ENCODE results near the gene EMP3. TPM values are rescaled to one million over a fixed set of nuclear protein-coding genes. Genes with fewer than 3 reads are reported as not detected.
"Not testable (repeated sequence)": the region's sequence is repeated elsewhere in the genome, so short reads cannot be mapped to it uniquely, and the experiment has no call there.

Gene EMP3
- total RNA-seq, 6 donors from 2014 or later: 38.8 to 173 (median 75.1) TPM

- no peak for TF ChIP-seq EP300 (IDR thresholded peaks at IDR 0.05)
- TF ChIP-seq CTCF (IDR thresholded peaks at IDR 0.05): no peak
- no peak for TF ChIP-seq POLR2A (IDR thresholded peaks at IDR 0.05)
- TF ChIP-seq POLR2AphosphoS5 (IDR thresholded peaks at IDR 0.05): no peak
- Histone ChIP-seq H3K9me3 (no peaks in the 10 kb centered on the region), H3K4me3 (no peak overlapping the region), H3K27ac (no peak overlapping the region), H3K27me3 (no peaks in the 10 kb centered on the region), H3K4me1 (peaks cover 5 to 16% (median 11%) of the 10 kb centered on the region in 4 donors), H3K36me3 (no peaks in the 10 kb centered on the region)
- peak in 1 of 2 donors; percentile 72 for DNase-seq
- no peak for ATAC-seq (ENCODE audit: low FRiP score in 2 of 2)
- 93 to 94% methylated on average over 6 to 8 of the region's 11 CpGs for whole genome bisulfite sequencing, 2 donors
Observed at GRCh38 chr19:48365602-48366001, 40.2 kb downstream of the EMP3 start.

GRCh38 chr19:48367855-48368254 is 42.5 kb downstream of the EMP3 start:
- no peaks in the 10 kb centered on the region for H3K36me3 ChIP-seq
- H3K4me3 ChIP-seq: no peak overlapping the region
- ATAC-seq (ENCODE audit: low FRiP score in 2 of 2) (no peak), DNase-seq (no peak)
- peaks cover 5 to 15% (median 11%) of the 10 kb centered on the region in 4 donors for H3K4me1 ChIP-seq
- WGBS, 2 donors: 68 to 80% methylated on average over 4 to 5 of the region's 5 CpGs
- H3K27me3 ChIP-seq: no peaks in the 10 kb centered on the region
- TF ChIP-seq POLR2A (IDR thresholded peaks at IDR 0.05): no peak
- no peak for TF ChIP-seq POLR2AphosphoS5 (IDR thresholded peaks at IDR 0.05)
- TF ChIP-seq EP300 (IDR thresholded peaks at IDR 0.05): no peak
- no peak for TF ChIP-seq CTCF (IDR thresholded peaks at IDR 0.05)
- no peak overlapping the region for H3K27ac ChIP-seq
- no peaks in the 10 kb centered on the region for H3K9me3 ChIP-seq

- H3K9me3 ChIP-seq: no peaks in the 10 kb centered on the region
- H3K4me1 ChIP-seq: peaks cover 4 to 8% (median 6%) of the 10 kb centered on the region in 4 donors
- H3K27me3 ChIP-seq: no peaks in the 10 kb centered on the region
- DNase-seq (no peak), ATAC-seq (ENCODE audit: low FRiP score in 2 of 2) (no peak)
- WGBS, 2 donors: 84 to 85% methylated on average over 12 of the region's 14 CpGs
- no peak for TF ChIP-seq CTCF (IDR thresholded peaks at IDR 0.05)
- TF ChIP-seq POLR2A (IDR thresholded peaks at IDR 0.05): no peak
- TF ChIP-seq POLR2AphosphoS5 (IDR thresholded peaks at IDR 0.05): no peak
- H3K27ac ChIP-seq: no peak overlapping the region
- no peak overlapping the region for H3K4me3 ChIP-seq
- no peaks in the 10 kb centered on the region for H3K36me3 ChIP-seq
Observed at GRCh38 chr19:48368936-48369335, 43.6 kb downstream of the EMP3 start.

- no peaks in the 10 kb centered on the region for H3K27me3 ChIP-seq
- H3K27ac ChIP-seq: no peak overlapping the region
- no peak for TF ChIP-seq POLR2AphosphoS5 (IDR thresholded peaks at IDR 0.05)
- TF ChIP-seq POLR2A (IDR thresholded peaks at IDR 0.05): no peak
- TF ChIP-seq CTCF (IDR thresholded peaks at IDR 0.05): no peak
- no peak for TF ChIP-seq EP300 (IDR thresholded peaks at IDR 0.05)
- no peak overlapping the region for H3K4me3 ChIP-seq
- no peak for ATAC-seq (ENCODE audit: low FRiP score in 2 of 2)
- H3K36me3 ChIP-seq: no peaks in the 10 kb centered on the region
- 79 to 80% methylated on average over 4 of the region's 4 CpGs for WGBS, 2 donors
- H3K4me1 ChIP-seq: no peaks in the 10 kb centered on the region
- no peaks in the 10 kb centered on the region for H3K9me3 ChIP-seq
- DNase-seq: no peak
Observed at GRCh38 chr19:48370955-48371354, 45.6 kb downstream of the EMP3 start.

- 65 to 68% methylated on average over 7 of the region's 7 CpGs for WGBS, 2 donors
- no peaks in the 10 kb centered on the region for H3K4me1 ChIP-seq
- H3K36me3 ChIP-seq: no peaks in the 10 kb centered on the region
- H3K4me3 ChIP-seq: no peak overlapping the region
- H3K9me3 ChIP-seq: no peaks in the 10 kb centered on the region
- ATAC-seq (ENCODE audit: low FRiP score in 2 of 2) (no peak), DNase-seq (no peak)
- no peaks in the 10 kb centered on the region for H3K27me3 ChIP-seq
- no peak for TF ChIP-seq EP300 (IDR thresholded peaks at IDR 0.05)
- no peak for TF ChIP-seq POLR2A (IDR thresholded peaks at IDR 0.05)
- H3K27ac ChIP-seq: no peak overlapping the region
Observed at GRCh38 chr19:48371367-48371766, 46.0 kb downstream of the EMP3 start.

- H3K4me3 ChIP-seq; H3K36me3 ChIP-seq; ATAC-seq (ENCODE audit: low FRiP score in 2 of 2); H3K4me1 ChIP-seq; H3K27ac ChIP-seq; H3K27me3 ChIP-seq; DNase-seq; H3K9me3 ChIP-seq: not testable (repeated sequence)
- 97 to 98% methylated on average over 5 of the region's 5 CpGs for WGBS, 2 donors
Observed at GRCh38 chr19:48371771-48372170, 46.4 kb downstream of the EMP3 start.

All from upper lobe of left lung (tissue), 6 donors.